ENCODE measurements around the gene HDGFL2.

HDGFL2 gene

DNA sequence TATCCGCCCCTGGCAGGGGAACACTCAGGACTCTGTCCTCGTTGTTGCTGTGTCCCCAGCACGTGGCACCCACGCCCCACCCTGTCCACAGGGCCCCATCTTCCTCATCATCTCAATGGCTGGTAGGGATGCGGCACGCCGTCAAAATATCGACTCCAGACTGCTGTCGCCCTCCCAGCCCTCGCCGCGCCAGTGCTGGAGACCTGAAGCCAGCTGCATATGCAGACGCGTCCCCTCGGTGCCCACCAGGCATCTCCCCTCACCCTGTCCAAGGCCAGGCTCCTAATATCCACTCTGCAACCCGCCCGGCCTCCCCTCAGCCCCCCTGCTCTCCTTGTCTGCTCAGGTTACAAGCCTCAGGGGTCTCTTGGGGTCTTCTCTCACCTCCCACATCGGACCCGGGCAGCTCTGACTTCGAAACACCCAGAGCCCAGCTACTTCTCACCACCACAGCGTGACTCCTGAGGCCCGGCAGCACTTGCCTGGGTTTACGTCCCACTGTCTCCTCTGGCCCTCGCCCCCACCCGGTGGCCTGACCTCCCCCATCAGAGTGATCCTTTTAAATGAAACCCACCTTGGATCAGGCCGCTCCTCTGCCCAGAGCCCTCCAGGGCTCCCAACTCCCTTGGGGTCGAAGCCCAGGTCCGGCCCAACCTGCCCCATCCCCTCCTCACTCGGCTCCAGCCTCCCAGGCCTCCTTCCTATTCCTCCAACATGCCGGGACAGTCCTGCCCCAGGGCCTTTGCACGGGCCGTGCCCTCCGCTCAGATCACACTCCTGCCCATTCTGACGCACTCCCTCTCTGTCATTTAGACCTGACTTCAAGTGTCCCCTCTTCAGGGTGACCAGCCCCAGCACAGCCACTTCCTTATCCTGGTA, 33.7 kb downstream of the HDGFL2 start:
- CTCF ChIA-PET, result interaction anchor here (1.3 kb wide), 1 partner anchor 18 kb away, joined by 3 read pairs; no protein-coding TSS in a partner anchor
- peak overlapping the region; percentile 15 for H3K27ac Mint-ChIP-seq

DNA sequence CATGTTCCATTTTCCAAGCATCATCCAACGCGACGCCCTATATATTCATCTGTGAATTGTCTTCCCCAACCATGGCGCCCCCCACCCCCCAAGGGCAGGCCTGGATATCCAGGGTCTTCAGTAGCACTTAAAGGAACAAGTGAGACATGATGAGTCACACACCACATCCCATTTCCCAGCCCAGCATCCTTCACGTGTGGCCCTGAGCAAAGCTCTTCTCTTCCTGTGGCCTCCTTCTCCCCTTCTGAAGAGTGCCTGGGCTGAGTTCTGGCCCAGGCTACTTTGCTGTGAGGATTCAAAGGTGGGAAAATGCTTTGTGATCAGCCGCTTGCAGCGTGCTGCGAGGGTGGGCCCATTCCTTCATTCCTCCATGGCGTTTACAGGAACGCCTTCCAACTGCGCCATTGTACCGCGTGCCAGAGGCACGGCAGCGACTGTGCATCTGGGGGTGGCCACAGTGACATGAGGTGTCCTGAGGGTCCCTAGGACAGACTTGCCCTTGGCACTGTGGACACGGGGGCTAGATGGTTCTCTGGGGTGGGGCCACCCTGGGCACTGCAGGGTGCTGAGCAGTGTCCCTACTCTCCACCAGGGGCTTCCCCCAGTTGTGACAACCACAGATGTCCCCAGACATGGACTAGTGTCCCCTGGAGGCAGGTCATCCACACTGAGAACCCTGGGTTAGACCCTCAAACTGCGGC, 34.5 kb downstream of the HDGFL2 start:
- Mint-ChIP-seq H3K4me1 (peaks cover 8% of the 10 kb centered on the region), H3K36me3 (peaks cover 2% of the 10 kb centered on the region), H3K9me3 (no peaks in the 10 kb centered on the region), H3K27me3 (no peaks in the 10 kb centered on the region), H3K4me3 (no peak overlapping the region), H3K27ac (peak overlapping the region; percentile 15)
- no peak for DNase-seq
- CTCF ChIA-PET, result interaction anchor here (1.3 kb wide), 1 partner anchor 17 kb away, joined by 3 read pairs; no protein-coding TSS in a partner anchor

More for the DNA sequence above, 33.7 kb downstream of the HDGFL2 start:
- no peaks in the 10 kb centered on the region for H3K27me3 Mint-ChIP-seq
- H3K4me1 Mint-ChIP-seq, result peaks cover 8% of the 10 kb centered on the region
- peaks cover 2% of the 10 kb centered on the region for H3K36me3 Mint-ChIP-seq
- DNase-seq, result no peak
- no peaks in the 10 kb centered on the region for H3K9me3 Mint-ChIP-seq
- H3K4me3 Mint-ChIP-seq, result no peak overlapping the region

DNA sequence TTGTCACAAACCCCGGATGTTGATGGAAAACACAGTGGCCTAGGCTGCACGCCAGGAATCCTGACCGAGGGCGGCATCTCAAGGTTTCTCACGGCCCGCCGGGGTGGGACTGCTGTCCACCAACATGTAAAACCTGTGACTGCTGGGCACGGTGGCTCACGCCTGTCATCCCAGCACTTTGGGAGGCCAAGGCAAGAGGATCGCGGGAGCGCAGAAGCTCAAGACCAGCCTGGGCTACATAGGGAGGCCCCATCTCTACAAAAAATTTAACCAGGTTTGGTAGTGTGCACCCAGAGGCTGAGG, 35.0 kb downstream of the HDGFL2 start:
- H3K27me3 Mint-ChIP-seq, result no peaks in the 10 kb centered on the region
- no peaks in the 10 kb centered on the region for H3K9me3 Mint-ChIP-seq
- CTCF ChIA-PET, result interaction anchor here (1.3 kb wide), 1 partner anchor 17 kb away, joined by 3 read pairs; no protein-coding TSS in a partner anchor
- DNase-seq, result no peak
- peaks cover 2% of the 10 kb centered on the region for H3K36me3 Mint-ChIP-seq
- H3K4me3 Mint-ChIP-seq, result no peak overlapping the region
- H3K27ac Mint-ChIP-seq, result no peak overlapping the region
- peaks cover 8% of the 10 kb centered on the region for H3K4me1 Mint-ChIP-seq

DNA sequence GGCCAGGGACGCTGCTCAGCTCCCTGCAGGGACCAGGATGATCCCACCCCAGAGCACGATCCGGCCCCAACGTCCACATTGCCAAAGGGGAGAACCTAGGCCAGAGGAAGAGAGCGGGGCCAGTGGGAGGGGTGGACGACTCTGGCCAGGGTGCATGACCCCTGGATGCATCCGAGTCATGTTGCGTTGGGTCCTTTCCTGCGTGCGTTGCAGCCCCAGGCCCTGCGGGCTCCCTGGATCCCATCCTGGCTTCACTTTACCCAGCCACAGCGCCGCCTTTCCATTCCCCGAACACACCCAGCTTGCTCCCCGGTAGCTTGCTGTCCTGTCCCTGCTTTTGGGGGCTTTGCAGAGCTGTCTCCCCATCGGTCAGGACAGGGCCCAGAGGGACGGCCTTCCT, 35.7 kb downstream of the HDGFL2 start:
- H3K27me3 Mint-ChIP-seq, result no peaks in the 10 kb centered on the region
- H3K4me3 Mint-ChIP-seq, result no peak overlapping the region
- CTCF ChIA-PET, result interaction anchor here (3.0 kb wide), 1 partner anchor 17 kb away, joined by 11 read pairs; no protein-coding TSS in a partner anchor
- H3K4me1 Mint-ChIP-seq, result peaks cover 8% of the 10 kb centered on the region
- no peak for DNase-seq
- peaks cover 2% of the 10 kb centered on the region for H3K36me3 Mint-ChIP-seq
- H3K9me3 Mint-ChIP-seq, result no peaks in the 10 kb centered on the region
- H3K27ac Mint-ChIP-seq, result no peak overlapping the region

DNA sequence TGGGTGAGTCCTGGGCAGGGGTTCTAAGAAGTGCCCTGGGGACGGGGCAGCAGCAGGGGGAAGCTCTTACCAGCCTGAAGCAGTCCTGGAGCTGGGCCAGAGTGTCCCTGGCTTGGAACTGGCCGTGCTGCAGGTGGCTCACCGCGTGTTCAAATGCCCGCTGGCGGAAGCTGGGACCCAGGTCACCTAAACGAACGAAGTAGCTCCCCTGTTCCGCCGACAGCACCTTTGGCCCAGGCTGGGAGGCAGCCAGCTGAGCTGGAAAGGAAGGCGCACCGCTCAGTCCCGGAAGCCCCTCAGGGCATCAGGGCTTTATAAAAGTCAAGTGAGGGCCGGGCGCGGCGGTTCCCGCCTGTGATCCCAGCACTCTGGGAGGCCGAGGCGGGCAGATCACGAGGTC, 36.6 kb downstream of the HDGFL2 start:
- Mint-ChIP-seq H3K36me3 (peaks cover 2% of the 10 kb centered on the region), H3K9me3 (no peaks in the 10 kb centered on the region), H3K27me3 (no peaks in the 10 kb centered on the region), H3K27ac (no peak overlapping the region), H3K4me1 (peaks cover 8% of the 10 kb centered on the region), H3K4me3 (no peak overlapping the region)
- CTCF ChIA-PET, result interaction anchor here (0.6 to 3.0 kb wide), 3 partner anchors 13 to 257 kb away, joined by 3 to 11 read pairs (median 7); no protein-coding TSS in a partner anchor
- DNase-seq, result no peak

DNA sequence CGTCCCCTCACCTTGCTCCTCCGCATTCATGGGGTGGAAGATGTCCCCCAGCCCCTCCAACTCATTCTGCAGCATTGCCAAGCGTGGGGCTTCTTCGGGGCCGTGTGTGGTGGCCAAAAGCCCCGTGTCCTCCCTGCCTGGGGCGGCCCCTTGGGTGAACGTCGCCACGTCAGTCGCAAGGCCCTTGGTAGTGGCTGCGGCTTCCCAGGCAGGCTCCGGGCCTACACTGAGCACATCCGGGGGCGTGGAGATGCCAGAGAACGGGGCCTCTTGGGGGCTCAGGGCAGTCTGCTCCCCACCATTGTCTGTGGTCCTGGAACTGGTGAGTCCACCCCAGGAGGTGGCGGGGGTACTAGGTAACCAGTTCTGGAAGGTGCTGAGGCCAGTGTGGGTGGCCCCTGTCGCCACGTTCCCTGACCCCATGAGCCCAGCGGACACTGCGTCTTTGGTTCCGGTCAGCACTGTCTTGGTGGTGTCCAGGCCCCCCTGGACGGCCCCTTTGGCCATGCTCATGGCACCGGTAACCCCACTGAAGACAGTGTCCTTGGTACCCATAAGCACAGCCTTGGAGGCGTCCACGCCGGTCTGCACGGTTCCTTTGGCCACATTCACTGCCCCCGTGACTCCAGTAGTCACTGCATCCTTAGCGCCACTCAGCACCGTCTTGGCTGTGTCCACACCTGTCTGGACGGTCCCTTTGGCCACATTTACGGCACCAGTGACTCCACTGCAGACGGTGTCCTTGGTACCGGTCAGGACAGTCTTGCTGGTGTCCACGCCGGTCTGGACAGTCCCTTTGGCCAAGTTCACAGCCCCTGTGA, 38.5 kb downstream of the HDGFL2 start:
- H3K27ac Mint-ChIP-seq, result no peak overlapping the region
- no peak for DNase-seq
- no peak overlapping the region for H3K4me3 Mint-ChIP-seq
- H3K4me1 Mint-ChIP-seq, result peaks cover 8% of the 10 kb centered on the region
- no peaks in the 10 kb centered on the region for H3K9me3 Mint-ChIP-seq
- H3K27me3 Mint-ChIP-seq, result no peaks in the 10 kb centered on the region
- CTCF ChIA-PET, result interaction anchor here (3.0 kb wide), 1 partner anchor 14 kb away, joined by 11 read pairs; no protein-coding TSS in a partner anchor
- H3K36me3 Mint-ChIP-seq, result peaks cover 2% of the 10 kb centered on the region

DNA sequence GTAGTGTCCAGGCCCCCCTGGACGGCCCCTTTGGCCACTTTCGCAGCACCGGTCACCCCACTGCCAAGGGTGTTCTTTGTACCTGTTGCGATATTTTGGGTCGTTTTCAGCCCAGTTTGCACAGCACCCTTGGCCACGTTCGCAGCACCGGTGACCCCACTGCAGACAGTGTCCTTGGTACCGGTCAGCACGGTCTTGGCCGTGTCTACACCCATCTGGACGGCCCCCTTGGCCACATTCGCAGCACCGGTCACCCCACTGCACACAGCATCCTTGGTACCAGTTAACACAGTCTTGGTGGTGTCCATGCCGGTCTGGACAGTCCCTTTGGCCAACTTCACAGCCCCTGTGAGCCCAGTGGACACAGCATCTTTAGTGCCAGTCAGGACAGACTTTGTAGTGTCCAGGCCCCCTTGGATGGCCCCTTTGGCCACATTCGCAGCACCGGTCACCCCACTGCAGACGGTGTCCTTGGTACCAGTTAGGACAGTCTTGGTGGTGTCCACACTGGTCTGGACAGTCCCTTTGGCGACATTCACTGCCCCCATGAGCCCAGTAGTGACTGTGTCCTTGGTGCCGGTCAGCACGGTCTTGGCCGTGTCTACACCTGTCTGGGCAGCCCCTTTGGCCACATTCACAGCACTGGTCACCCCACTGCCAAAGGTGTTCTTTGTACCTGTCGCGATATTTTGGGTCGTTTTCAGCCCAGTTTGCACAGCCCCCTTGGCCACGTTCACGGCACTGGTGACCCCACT, 39.4 kb downstream of the HDGFL2 start:
- no peaks in the 10 kb centered on the region for H3K36me3 Mint-ChIP-seq
- CTCF ChIA-PET, result no interaction called here
- DNase-seq, result no peak
- no peaks in the 10 kb centered on the region for H3K27me3 Mint-ChIP-seq
- peaks cover 4% of the 10 kb centered on the region for H3K4me1 Mint-ChIP-seq
- H3K9me3 Mint-ChIP-seq, result no peaks in the 10 kb centered on the region
- no peak overlapping the region for H3K4me3 Mint-ChIP-seq
- no peak overlapping the region for H3K27ac Mint-ChIP-seq

DNA sequence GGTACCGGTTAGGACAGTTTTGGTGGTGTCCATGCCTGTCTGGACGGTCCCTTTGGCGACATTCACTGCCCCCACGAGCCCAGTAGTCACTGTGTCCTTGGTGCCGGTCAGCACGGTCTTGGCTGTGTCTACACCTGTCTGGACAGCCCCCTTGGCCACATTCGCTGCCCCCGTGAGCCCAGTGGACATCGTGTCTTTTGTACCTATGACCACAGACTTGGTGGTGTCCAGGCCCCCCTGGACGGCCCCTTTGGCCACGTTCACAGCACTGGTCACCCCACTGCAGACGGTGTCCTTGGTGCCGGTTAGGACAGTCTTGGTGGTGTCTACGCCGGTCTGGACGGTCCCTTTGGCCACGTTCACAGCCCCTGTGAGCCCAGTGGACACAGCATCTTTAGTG, 40.0 kb downstream of the HDGFL2 start:
- no peak overlapping the region for H3K27ac Mint-ChIP-seq
- DNase-seq, result no peak
- no peaks in the 10 kb centered on the region for H3K27me3 Mint-ChIP-seq
- no peaks in the 10 kb centered on the region for H3K9me3 Mint-ChIP-seq
- CTCF ChIA-PET, result no interaction called here
- H3K4me1 Mint-ChIP-seq, result no peaks in the 10 kb centered on the region
- H3K36me3 Mint-ChIP-seq, result no peaks in the 10 kb centered on the region
- no peak overlapping the region for H3K4me3 Mint-ChIP-seq

DNA sequence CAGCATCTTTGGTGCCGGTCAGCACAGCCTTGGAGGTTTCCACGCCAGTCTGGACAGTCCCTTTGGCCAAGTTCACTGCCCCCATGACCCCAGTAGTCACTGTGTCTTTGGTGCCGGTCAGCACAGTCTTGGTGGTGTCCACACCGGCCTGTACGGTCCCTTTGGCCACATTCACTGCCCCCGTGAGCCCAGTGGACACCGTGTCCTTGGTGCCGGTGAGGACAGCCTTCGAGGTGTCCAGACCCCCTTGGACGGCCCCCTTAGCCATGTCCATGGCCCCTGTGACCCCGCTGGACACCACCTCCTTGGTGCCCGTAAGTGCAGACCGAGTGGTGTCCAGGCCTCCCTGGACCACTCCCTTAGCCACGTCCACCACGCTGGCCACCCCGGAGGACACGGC, 41.2 kb downstream of the HDGFL2 start:
- H3K4me3 Mint-ChIP-seq, result no peak overlapping the region
- no peaks in the 10 kb centered on the region for H3K36me3 Mint-ChIP-seq
- no peak overlapping the region for H3K27ac Mint-ChIP-seq
- CTCF ChIA-PET, result no interaction called here
- no peaks in the 10 kb centered on the region for H3K9me3 Mint-ChIP-seq
- no peaks in the 10 kb centered on the region for H3K4me1 Mint-ChIP-seq
- H3K27me3 Mint-ChIP-seq, result peaks cover 5% of the 10 kb centered on the region
- DNase-seq, result no peak

DNA sequence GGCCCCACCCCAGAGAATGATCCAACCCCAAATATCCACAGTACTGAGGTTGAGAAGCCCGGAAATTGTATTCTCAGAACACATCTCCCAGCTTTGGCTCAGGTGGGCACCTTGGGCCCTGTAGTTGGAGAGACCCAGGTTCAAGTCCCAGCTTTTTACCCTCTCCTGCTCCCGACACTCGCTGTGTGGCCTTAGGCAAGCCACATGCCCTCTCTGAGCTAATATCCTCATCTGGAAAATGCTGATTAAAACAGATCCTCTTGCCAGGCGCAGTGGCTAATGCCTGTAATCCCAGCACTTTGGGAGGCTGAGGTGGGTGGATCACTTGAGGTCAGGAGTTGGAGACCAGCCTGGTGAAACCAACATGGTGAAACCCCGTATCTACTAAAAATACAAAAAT, 43.6 kb downstream of the HDGFL2 start:
- Mint-ChIP-seq H3K36me3 (no peaks in the 10 kb centered on the region), H3K27ac (no peak overlapping the region), H3K4me3 (no peak overlapping the region), H3K27me3 (peaks cover 15% of the 10 kb centered on the region), H3K9me3 (no peaks in the 10 kb centered on the region), H3K4me1 (no peaks in the 10 kb centered on the region)
- no peak for DNase-seq
- CTCF ChIA-PET, result interaction anchor here (1.1 kb wide), 1 partner anchor 9 kb away, joined by 4 read pairs; no protein-coding TSS in a partner anchor

DNA sequence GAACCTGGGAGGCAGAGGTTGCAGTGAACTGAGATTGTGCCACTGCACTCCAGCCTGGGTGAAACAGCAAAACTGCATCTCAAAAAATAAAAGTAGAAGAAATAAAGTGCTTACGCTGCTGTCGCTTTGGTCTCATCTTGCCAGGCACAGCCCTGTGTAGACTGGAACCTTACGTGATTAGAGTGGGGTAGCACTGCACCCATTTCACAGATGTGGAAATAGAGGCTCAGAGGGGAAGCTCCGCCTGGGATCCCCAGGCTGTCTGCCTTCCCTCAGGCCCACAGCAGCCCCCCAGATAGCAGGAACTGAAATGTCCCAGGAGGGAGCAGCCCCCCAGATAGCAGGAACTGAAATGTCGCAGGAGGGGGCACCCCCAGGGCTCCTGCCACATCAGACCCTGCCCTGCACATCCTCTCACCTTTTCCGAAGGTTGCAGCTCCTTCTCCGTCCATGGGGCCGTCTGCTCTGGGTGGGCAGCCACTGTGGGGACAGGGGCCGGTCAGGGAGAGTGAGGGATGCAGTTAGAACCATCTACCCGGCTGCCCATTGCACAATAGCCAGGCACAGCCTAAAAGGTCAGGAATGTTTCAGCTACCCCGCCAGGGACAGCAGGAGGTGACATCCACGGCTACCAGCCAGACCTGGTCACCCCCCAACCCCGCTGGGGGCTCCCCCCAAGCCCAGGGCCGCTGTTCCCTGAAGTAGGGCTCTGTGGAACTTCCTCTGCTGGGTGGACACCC, 44.3 kb downstream of the HDGFL2 start:
- no peaks in the 10 kb centered on the region for H3K9me3 Mint-ChIP-seq
- peaks cover 20% of the 10 kb centered on the region for H3K27me3 Mint-ChIP-seq
- no peak for DNase-seq
- H3K36me3 Mint-ChIP-seq, result no peaks in the 10 kb centered on the region
- H3K4me3 Mint-ChIP-seq, result no peak overlapping the region
- no peak overlapping the region for H3K27ac Mint-ChIP-seq
- CTCF ChIA-PET, result no interaction called here
- no peaks in the 10 kb centered on the region for H3K4me1 Mint-ChIP-seq

DNA sequence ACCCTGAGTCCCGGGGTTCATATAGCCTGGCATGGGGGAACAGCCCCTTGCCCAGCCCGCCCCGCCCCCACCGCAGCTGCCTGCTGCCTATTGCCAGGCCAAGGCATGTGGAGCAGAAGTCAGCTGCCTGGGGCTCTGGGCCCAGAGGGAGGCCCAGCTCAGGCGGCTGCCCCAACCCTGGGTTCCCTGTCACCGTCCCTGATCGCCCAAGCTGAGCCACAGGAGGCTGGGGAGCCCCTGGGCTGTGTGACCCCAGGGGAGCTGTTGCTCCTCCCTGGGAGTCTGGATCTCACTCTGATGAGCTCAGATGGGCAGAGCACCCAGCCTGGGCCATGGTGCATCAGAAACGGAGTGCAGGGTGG, 44.8 kb downstream of the HDGFL2 start:
- CTCF ChIA-PET, result no interaction called here
- no peak for DNase-seq
- H3K4me3 Mint-ChIP-seq, result no peak overlapping the region
- H3K27me3 Mint-ChIP-seq, result peaks cover 23% of the 10 kb centered on the region
- no peaks in the 10 kb centered on the region for H3K9me3 Mint-ChIP-seq
- no peak overlapping the region for H3K27ac Mint-ChIP-seq
- no peaks in the 10 kb centered on the region for H3K4me1 Mint-ChIP-seq
- H3K36me3 Mint-ChIP-seq, result no peaks in the 10 kb centered on the region

DNA sequence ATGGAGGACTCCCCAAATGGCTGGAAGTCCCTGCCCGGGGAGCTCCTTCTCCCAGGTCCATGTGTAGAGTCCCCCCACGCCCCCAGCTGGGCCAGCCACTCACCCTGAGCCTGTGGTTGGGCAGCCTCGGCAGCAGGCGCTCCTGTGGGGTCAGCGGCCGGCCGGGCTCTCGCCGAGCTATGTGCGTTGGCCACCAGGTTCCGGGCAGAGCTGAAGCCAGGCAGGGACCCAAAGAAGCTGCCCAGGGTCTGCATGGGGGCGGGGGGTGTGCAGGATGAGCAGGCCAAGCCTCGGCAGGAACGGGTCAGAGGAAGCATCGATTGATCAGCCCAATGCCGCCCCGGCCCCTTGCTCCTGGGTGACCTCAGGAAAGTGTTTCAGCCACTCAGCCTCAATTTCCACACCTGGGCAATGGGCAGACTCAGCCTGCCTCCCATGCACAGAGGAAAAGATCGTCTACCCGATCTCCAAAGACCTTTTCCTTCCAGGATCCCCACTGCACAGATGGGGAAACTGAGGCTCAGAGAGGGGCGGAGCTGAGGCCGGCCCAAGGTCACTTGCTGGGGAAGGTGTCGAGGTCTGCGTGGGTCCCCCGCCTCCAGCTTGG, 45.5 kb downstream of the HDGFL2 start:
- DNase-seq, result no peak
- Mint-ChIP-seq H3K4me1 (no peaks in the 10 kb centered on the region), H3K36me3 (no peaks in the 10 kb centered on the region), H3K4me3 (no peak overlapping the region), H3K27me3 (peaks cover 23% of the 10 kb centered on the region), H3K9me3 (no peaks in the 10 kb centered on the region), H3K27ac (no peak overlapping the region)
- CTCF ChIA-PET, result no interaction called here
